DOHH2 (cell line): ENCODE results near the gene FAM24A.

Experiments used
- H3F3A ChIP-seq: fragments of 200-600 bp; sonication (generic), shearing (Covaris generic); 2 replicates; pipeline ENCODE4 v1.6.0; 2016; ENCODE audit warnings: antibody characterized with exemption, mild to moderate bottlenecking; ENCODE audit not compliant: control insufficient read depth, insufficient read depth
- H3K27ac ChIP-seq: fragments of 200-600 bp; sonication (generic); 2 replicates; pipeline ENCODE4 v1.5.1; 2014; ENCODE audit warnings: low read depth, mild to moderate bottlenecking, low read length, moderate library complexity
- H3K27me3 ChIP-seq: fragments of 200-600 bp; sonication (generic); 2 replicates; pipeline ENCODE4 v1.6.1; 2014; ENCODE audit warnings: mild to moderate bottlenecking, low read length, mixed read lengths; ENCODE audit not compliant: control insufficient read depth
- H3K36me3 ChIP-seq: fragments of 200-600 bp; sonication (generic); 2 replicates; pipeline ENCODE4 v1.6.1; 2014; ENCODE audit warnings: mild to moderate bottlenecking, low read length, moderate library complexity, mixed read lengths; ENCODE audit not compliant: control insufficient read depth
- H3K4me1 ChIP-seq: fragments of 200-600 bp; sonication (generic); 2 replicates; pipeline ENCODE4 v1.6.1; 2014; ENCODE audit warnings: mild to moderate bottlenecking, low read length, mixed read lengths; ENCODE audit not compliant: control insufficient read depth
- H3K4me2 ChIP-seq: fragments of 200-600 bp; sonication (generic); 2 replicates; pipeline ENCODE4 v1.6.0; 2014; ENCODE audit warnings: mild to moderate bottlenecking, low read length, moderate library complexity
- H3K4me3 ChIP-seq: fragments of 200-600 bp; sonication (generic); 2 replicates; pipeline ENCODE4 v1.5.1; 2014; ENCODE audit warnings: mild to moderate bottlenecking, low read length, mixed read lengths
- H3K79me2 ChIP-seq: fragments of 200-600 bp; sonication (generic); 2 replicates; pipeline ENCODE4 v1.6.1; 2014; ENCODE audit warnings: mild to moderate bottlenecking, low read length, mixed read lengths; ENCODE audit not compliant: control insufficient read depth
- H3K9me2 ChIP-seq: fragments of 200-600 bp; sonication (generic); replicated peaks from 2 replicates; pipeline ENCODE4 v1.6.1; 2014; ENCODE audit warnings: mild to moderate bottlenecking, low read length, mixed read lengths; ENCODE audit not compliant: control insufficient read depth
- H3K9me3 ChIP-seq: fragments of 200-600 bp; sonication (generic); 2 replicates; pipeline ENCODE4 v1.6.1; 2014; ENCODE audit warnings: antibody characterized with exemption, low read length, mixed read lengths; ENCODE audit not compliant: control insufficient read depth, insufficient read depth
- H4K20me1 ChIP-seq: fragments of 200-600 bp; sonication (generic); 2 replicates; pipeline ENCODE4 v1.6.0; 2014; ENCODE audit warnings: low read depth, mild to moderate bottlenecking, antibody characterized with exemption, low read length, moderate library complexity; ENCODE audit not compliant: control insufficient read depth, insufficient read depth
- CTCF ChIP-seq: fragments of 200-600 bp; sonication (generic); IDR thresholded peaks from one replicate; pipeline ENCODE4 v1.5.1; 2014; ENCODE audit warnings: antibody characterized with exemption, mild to moderate bottlenecking, low read depth, low read length; ENCODE audit not compliant: poor library complexity, severe bottlenecking
- EZH2phosphoT487 ChIP-seq: fragments of 200-600 bp; sonication (generic); IDR thresholded peaks from 2 replicates; pipeline ENCODE4 v1.6.1; 2017; ENCODE audit warnings: borderline replicate concordance, mild to moderate bottlenecking, antibody characterized with exemption, low read length, moderate library complexity, mixed read lengths

Gene FAM24A

GRCh38 chr10:122915700-122916099 lies 5.3 kb downstream of the FAM24A start:
- no peaks in the 10 kb centered on the region for H3K9me2 ChIP-seq
- no peak for TF ChIP-seq CTCF
- no peak for TF ChIP-seq EZH2phosphoT487
- H3K4me2 ChIP-seq, result no peak overlapping the region
- H3K27ac ChIP-seq, result no peak overlapping the region
- no peaks in the 10 kb centered on the region for H3K9me3 ChIP-seq
- no peaks in the 10 kb centered on the region for H3K4me1 ChIP-seq
- no peaks in the 10 kb centered on the region for H4K20me1 ChIP-seq
- H3K36me3 ChIP-seq, result no peaks in the 10 kb centered on the region
- H3K4me3 ChIP-seq, result no peak overlapping the region
- no peaks in the 10 kb centered on the region for H3K27me3 ChIP-seq
- no peaks in the 10 kb centered on the region for H3F3A ChIP-seq
- H3K79me2 ChIP-seq, result no peaks in the 10 kb centered on the region

DNA sequence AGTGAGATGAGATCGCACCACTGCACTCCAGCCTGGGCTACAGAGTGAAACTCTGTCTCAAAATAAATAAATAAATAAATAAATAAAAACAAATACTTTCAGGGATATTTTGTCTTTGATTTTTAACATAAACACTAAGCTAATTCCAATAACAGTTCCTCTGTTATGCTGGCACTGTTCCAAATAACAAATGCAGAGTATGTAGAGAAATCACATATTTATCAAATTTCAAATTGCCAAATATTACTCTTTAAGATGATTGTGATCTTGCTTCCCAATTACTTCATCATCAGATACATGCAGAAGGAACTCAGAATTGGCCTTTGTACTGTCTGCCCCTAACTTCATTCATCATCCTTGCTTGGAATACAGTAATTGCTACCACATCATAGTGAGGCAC lies 19.7 kb downstream of the FAM24A start:
- no peaks in the 10 kb centered on the region for H4K20me1 ChIP-seq
- TF ChIP-seq CTCF (no peak), EZH2phosphoT487 (no peak)
- no peak overlapping the region for H3K4me3 ChIP-seq
- H3K4me1 ChIP-seq, result no peaks in the 10 kb centered on the region
- no peaks in the 10 kb centered on the region for H3K9me3 ChIP-seq
- H3K79me2 ChIP-seq, result no peaks in the 10 kb centered on the region
- H3K4me2 ChIP-seq, result no peak overlapping the region
- no peaks in the 10 kb centered on the region for H3F3A ChIP-seq
- no peaks in the 10 kb centered on the region for H3K27me3 ChIP-seq
- peaks cover 3% of the 10 kb centered on the region; the same call in 1 of the 2 replicates for H3K36me3 ChIP-seq
- no peak overlapping the region for H3K27ac ChIP-seq
- H3K9me2 ChIP-seq, result no peaks in the 10 kb centered on the region

DNA sequence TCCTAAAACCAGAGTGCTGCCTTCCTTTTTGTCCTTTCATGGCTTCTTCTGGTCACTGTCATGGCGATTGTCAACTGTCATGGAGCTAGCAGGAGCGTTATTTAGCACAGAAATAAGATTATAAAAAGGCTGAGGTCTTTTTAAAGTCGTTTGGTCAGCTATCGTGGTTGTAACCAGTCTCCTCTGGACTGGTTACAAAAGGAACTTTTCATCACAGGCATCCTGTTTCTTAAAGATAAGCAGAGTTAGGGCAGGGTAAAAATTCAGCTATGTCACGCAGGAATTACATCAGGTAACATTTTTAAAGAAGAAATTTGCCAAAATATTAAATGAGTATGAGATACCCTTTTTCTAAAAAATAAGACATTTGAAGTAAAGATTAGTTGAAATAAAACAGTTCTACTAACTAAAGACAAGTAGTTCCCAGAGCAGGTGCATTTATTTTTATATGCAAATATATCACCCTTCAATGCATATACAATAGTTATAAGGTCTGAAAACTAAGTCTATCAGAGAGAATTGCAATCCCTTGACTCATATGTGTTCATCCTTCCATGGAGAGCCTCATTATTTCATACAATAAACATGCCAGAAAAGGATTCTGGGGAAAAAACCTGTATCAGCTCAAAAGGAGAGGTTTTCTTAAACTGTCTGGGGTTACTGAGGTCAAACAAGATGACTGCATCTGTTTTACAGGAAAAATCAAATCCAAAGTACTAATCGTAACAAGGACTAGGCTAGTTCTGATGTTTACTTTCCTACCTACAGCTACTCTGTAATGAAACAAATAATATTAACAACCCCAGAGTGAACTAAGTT lies 20.9 kb downstream of the FAM24A start:
- Histone ChIP-seq H3K27ac (no peak overlapping the region), H3K4me1 (no peaks in the 10 kb centered on the region), H3K4me2 (no peak overlapping the region), H4K20me1 (no peaks in the 10 kb centered on the region), H3K9me3 (no peaks in the 10 kb centered on the region), H3K4me3 (no peak overlapping the region), H3F3A (no peaks in the 10 kb centered on the region), H3K36me3 (peaks cover 8% of the 10 kb centered on the region), H3K79me2 (no peaks in the 10 kb centered on the region), H3K27me3 (no peaks in the 10 kb centered on the region), H3K9me2 (no peaks in the 10 kb centered on the region)
- TF ChIP-seq EZH2phosphoT487 (no peak), CTCF (no peak)
